VCaP (cell line): ENCODE results near the gene CPB2.

Experiments used
- H3K27ac ChIP-seq: fragments of 450-650 bp; 2 replicates; pipeline ENCODE4 v1.5.1; 2017
- TF ChIP-seq, protein P1 (sequence below): fragments of 450-650 bp; conservative IDR thresholded peaks from 2 replicates; pipeline ENCODE4 v1.5.1; 2017; ENCODE audit warnings: mild to moderate bottlenecking, moderate library complexity

CPB2 gene

DNA sequence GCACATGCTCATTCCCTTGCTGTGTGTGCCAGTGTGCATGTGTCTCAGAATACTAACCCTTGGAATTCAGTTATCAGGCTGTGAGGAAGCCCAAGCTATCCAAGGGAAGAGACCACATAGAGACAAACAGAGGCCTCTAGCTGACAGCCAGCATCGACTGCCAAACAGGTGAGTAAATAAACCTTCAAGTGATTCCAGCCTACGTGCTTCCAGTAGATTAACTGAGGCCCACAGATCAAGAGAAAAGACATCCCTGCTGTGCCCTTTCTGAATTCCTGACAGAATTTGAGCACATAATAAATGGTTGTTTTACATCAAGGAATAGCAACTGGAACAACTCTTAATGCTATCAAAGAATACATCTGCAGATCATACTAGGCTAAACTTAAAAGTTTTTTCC, 69.8 kb downstream of the CPB2 start:
- TF ChIP-seq, protein P1, sequence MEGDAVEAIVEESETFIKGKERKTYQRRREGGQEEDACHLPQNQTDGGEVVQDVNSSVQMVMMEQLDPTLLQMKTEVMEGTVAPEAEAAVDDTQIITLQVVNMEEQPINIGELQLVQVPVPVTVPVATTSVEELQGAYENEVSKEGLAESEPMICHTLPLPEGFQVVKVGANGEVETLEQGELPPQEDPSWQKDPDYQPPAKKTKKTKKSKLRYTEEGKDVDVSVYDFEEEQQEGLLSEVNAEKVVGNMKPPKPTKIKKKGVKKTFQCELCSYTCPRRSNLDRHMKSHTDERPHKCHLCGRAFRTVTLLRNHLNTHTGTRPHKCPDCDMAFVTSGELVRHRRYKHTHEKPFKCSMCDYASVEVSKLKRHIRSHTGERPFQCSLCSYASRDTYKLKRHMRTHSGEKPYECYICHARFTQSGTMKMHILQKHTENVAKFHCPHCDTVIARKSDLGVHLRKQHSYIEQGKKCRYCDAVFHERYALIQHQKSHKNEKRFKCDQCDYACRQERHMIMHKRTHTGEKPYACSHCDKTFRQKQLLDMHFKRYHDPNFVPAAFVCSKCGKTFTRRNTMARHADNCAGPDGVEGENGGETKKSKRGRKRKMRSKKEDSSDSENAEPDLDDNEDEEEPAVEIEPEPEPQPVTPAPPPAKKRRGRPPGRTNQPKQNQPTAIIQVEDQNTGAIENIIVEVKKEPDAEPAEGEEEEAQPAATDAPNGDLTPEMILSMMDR, result no peak
- no peak overlapping the region for H3K27ac ChIP-seq

GRCh38 chr13:46032341-46032740, 72.5 kb downstream of the CPB2 start:
- H3K27ac ChIP-seq, result no peak overlapping the region
- TF ChIP-seq, protein P1, result no peak

GRCh38 chr13:46031581-46032263, 73.1 kb downstream of the CPB2 start:
- H3K27ac ChIP-seq, result no peak overlapping the region
- TF ChIP-seq, protein P1, result no peak

DNA sequence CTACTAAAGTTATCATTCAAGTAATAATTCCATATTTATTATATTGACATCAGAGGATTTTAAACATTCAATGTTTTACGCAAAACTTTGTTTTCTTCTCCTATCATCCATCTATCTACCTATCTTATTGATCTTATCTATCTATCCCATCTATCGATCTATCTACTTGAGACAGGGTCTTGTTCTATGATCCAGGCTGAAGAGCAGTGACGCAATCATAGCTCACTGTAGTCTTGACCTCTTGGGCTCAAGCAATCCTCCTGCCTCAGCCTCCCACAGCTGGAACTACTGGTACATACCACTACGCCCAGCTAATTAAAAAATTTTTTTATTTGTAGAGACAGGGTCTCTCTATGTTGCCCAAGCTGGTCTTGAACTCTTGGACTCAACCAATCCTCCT, 79.7 kb downstream of the CPB2 start:
- TF ChIP-seq, protein P1, result no peak

DNA sequence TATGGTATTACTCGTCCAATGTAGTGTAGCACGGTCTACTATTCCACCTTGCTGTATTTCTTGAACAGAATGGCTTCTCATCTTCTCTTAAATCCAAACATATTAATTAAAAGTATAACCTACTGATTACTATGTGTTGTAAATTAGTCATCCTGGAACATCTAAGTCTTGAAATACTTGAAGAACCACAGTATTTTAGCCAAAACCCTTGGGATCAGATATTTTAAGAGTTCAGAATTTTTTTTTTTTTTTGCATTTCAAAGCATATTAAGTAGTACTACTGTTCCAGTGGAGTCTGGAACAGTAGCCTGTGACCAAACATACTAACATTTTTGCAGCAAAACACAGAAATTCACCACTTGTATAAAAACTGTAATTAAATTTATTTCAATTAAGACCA, 82.4 kb downstream of the CPB2 start:
- TF ChIP-seq, protein P1, result no peak
- H3K27ac ChIP-seq, result no peak overlapping the region

More for the DNA sequence above, 79.7 kb downstream of the CPB2 start:
- H3K27ac ChIP-seq, result no peak overlapping the region

DNA sequence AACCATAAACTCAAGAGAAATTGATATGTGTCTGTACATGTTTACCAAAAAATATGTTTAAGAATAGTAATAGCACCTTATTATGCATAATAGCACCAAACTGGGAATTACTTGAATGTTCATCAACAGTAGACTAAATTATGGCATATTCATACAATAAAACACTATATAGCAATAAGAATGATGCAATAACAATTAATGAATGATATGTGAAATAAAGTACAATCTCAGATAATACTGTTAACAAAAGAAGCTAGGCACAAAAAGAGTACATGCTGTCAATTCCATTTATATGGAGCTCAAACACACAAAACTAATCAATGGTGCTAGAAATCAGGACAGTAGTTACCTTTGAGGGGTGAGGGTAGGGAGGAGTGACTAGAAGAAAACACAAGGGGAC, 88.6 kb downstream of the CPB2 start:
- no peak overlapping the region for H3K27ac ChIP-seq
- TF ChIP-seq, protein P1, result no peak

- H3K27ac ChIP-seq, result no peak overlapping the region
- TF ChIP-seq, protein P1, result no peak
These were observed 89.5 kb downstream of the CPB2 start for GRCh38 chr13:46015366-46015765.
